Neural cell (in vitro differentiated cells): ENCODE measurements around the gene C2CD2.

Source experiments
- CTCF ChIP-seq: fragments of 450-650 bp; IDR thresholded peaks from 2 replicates; pipeline ENCODE4 v1.5.1; 2014; ENCODE audit warnings: antibody characterized with exemption, mild to moderate bottlenecking, moderate library complexity; ENCODE audit not compliant: poor library complexity, severe bottlenecking
- EZH2 ChIP-seq: fragments of 200-600, 300-800 bp; shearing (Covaris generic), sonication (generic); IDR thresholded peaks from 2 replicates; pipeline ENCODE4 v1.6.1; 2014; ENCODE audit warnings: antibody characterized with exemption, low read length, borderline replicate concordance, mild to moderate bottlenecking; ENCODE audit not compliant: insufficient read depth, poor library complexity, severe bottlenecking
- POLR2AphosphoS5 ChIP-seq: IDR thresholded peaks from 2 replicates; pipeline ENCODE4 v1.6.1; 2012

GRCh38 chr21:41835711-41836154 lies 118.1 kb downstream of the C2CD2 start:
- TF ChIP-seq CTCF (no peak), EZH2 (no peak), POLR2AphosphoS5 (no peak)
